CD4-positive, alpha-beta T cell treated with Interferon gamma for 1 hour (primary cell): Measurements from ENCODE around the gene PRR19.

Experiments
- DNase-seq: peaks from one replicate; pipeline ENCODE4 v3.0.0-alpha.2; 2020

The PRR19 gene

DNA sequence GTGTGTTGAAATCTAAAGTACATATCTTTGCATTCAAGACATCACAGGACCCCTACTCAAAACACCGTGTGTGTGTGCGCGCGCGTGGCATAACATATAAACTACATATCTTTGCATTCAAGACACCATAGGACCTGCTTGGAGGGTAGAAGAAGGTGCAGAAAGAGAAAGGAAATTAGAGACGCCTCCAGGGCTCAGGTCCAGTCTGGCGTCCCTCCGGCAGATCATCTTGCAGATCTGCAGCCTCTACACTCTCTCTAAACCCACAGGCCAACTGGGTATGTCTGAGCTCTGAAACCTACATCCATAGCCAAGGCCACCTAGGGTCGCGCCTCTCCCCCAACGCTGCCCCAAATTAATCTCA is 1.2 kb downstream of the PRR19 start:
- DNase-seq = no peak

DNA sequence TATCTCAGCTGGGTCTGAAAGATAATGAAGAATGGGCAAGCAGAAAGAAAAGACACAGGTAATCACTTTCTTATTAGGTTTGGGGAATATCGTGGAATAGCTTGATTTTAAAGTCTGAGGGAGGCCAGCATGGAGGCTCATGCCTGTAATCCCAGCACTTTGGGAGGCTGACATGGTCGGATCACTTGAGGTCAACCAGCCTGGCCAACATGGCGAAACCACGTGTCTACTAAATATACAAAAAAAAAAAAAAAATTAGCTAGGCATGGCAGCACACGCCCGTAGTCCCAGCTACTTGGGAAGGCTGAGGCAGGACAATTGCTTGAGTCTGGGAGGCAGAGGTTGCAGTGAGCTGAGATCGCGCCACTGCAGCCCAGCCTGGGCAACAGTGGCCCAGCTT is 1.9 kb downstream of the PRR19 start:
- no peak for DNase-seq

GRCh38 chr19:42306646-42307045 is 4.7 kb downstream of the PRR19 start:
- no peak for DNase-seq

DNA sequence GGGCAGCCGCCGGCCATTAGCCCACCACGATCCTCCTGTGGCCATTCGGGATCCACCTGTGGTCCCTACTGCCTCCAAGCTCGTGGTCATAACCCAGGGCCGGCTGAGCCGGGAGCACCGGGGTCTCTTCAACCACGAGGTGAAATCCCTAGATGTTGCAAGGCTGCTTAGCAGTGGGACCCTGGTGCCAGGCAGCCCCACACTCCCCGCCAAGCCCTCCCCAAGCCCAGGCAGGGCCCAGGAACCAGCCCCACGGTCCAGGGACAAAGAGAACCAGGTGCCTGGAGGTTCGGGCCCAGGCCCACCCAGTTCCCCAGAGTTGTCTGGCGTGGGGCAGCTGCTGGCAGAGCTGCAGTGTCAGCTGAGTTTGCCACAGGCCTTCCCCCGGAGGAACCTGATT is 7.8 kb downstream of the PRR19 start:
- no peak for DNase-seq

DNA sequence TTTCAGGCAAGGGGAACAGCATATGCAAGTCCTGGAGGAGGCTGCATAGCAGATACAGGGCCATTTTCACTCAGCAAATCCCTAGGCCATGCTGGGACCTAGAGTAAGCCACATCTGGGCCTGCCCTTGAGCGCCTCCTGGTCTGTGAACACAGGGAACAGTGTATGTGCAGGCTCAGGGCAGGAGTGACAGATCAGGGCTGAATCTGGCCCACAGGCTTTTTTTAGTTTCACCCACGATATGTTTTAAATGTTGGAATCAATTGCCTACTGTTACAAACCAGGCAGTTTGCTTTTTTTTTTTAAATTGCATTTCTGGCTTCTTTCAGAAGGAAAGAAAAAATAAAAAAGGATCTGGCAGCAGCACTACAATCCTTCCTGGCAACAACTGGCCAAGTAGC is 9.7 kb downstream of the PRR19 start:
- DNase-seq = no peak

- no peak for DNase-seq
Observed at GRCh38 chr19:42312370-42312769, 10.4 kb downstream of the PRR19 start.

DNA sequence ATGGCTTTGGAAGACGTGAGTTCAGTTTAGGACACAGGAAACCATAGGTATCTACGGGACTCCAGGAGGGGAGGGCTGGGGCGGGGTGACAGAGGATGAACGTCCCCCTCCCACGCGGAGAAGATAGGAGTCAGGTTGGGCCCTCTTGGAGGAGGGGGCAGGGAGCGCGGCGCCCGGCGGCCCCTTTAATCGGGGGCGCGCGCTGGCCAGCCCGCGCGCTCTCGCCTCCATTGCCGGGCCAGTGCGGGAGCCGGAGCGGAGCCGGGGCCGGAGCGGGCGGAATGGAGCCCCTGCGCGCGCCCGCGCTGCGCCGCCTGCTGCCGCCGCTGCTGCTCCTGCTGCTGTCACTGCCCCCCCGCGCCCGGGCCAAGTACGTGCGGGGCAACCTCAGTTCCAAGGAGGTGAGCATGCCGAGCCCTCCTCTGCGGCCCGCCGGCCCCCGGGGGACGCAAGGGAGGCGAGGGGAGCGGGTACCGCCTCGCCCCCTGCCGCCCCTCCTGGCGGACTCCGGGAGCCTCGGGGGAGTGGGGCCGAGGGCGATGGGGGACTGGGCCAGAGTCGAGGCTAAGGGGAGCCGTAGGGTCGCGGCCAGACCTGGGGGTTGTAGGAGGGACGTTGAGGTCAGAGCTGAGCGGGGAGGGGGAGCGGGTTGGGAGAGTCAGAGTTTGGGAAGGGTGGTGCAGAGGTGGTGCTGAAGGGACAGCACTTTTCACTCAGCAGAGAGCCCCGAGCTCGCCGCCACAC is 11.3 kb downstream of the PRR19 start, which contains the start of gene TMEM145:
TMEM145 (plus strand) TSS at position 214 of the 744 bp plus-strand sequence; CDS start at position 282, 68 bp downstream.
- peak; percentile 21 for DNase-seq

DNA sequence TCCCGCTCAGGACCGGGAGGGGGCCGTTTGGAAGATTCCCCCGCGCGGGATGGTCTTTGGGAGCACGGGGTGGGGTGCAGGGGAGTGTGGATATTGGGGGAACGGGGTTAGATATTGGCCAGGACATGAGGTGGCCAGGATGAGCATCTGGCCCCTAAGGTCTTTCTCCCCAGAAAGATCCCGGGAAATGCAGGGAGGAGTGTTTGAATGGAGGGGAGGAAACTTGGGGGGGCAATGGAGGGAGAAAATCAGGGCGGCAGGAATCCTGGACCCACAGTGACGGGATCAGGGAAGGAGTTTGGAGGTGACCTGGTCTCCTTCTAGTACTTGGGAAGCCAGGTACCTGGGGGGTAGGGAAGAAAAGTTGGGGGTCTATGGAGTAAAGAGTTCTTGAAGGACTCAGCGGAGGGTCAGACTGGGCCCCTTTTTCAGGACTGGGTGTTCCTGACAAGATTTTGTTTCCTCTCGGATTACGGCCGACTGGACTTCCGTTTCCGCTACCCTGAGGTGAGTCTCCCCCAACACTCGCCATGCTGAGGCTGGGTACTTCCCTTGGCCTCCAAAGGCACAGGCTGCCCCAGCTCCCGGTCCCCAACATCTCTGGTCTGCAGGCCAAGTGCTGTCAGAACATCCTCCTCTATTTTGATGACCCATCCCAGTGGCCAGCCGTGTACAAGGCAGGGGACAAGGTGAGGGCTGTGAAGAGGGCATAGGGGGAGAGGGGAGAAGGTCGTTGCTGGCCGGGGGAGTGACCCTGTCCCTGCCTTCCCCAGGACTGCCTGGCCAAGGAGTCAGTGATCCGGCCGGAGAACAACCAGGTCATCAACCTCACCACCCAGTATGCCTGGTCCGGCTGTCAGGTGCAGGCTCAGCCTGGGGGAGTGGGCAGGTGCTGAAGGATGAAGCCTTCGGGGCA is 12.2 kb downstream of the PRR19 start:
- DNase-seq = no peak

DNA sequence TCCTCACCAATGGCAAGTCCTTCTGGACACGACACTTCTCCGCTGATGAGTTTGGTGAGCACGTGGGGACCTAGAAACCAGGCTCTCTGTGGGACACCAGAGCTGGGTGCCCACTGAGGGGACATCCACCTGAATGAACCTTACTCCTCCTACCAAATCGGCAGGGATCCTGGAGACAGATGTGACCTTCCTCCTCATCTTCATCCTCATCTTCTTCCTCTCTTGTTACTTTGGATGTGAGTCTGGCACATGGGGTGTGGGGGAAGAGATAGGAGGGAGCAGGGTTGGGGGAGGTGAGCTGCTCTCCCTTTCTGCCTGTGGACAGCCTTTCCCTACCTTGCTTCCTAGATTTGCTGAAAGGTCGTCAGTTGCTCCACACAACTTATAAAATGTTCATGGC is 13.1 kb downstream of the PRR19 start:
- DNase-seq = no peak

DNA sequence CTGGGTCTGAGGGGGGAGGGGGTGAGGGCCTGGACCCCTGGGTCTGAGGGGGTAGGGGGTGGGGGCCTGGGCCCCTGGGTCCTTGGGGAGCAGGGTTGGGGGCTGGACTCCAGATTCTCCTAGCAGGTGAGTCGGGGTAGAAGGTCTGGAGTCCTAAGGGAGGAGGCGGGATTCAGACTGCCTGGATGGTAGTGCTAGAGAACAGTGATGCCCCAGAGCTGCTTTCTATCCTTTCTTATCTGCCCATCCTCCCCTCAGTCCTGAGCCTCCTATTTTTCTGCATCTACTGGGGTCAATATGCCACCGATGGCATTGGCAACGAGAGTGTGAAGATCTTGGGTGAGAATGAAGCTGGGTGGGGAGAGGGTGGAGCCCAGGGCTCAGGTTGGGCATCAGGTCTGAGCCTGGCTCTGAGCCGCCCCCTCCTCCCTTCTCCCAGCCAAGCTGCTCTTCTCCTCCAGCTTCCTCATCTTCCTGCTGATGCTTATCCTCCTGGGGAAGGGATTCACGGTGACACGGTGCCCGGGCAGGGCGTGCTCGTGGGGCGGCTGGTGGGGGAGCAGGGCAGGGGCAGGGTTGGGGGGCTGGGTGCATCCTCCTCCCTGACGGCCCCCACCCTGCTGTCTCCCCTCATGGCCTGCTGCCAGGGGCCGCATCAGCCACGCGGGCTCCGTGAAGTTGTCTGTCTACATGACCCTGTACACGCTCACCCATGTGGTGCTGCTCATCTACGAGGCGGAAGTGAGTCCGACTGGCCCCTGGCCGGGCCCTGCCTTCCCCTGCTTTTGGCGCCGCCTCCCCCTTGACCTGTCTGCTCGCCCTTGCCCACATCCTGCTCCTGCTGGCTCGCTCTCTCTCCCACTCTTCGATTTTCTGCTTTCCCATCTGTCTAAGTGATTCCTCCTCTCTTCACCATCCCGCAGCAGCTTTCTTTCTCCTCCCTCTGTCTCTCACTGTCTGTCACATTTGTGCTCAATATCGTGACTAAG is 14.6 kb downstream of the PRR19 start:
- no peak for DNase-seq

GRCh38 chr19:42317535-42317934 is 15.6 kb downstream of the PRR19 start:
- no peak for DNase-seq

GRCh38 chr19:42322305-42322704 is 20.4 kb downstream of the PRR19 start:
- no peak for DNase-seq

DNA sequence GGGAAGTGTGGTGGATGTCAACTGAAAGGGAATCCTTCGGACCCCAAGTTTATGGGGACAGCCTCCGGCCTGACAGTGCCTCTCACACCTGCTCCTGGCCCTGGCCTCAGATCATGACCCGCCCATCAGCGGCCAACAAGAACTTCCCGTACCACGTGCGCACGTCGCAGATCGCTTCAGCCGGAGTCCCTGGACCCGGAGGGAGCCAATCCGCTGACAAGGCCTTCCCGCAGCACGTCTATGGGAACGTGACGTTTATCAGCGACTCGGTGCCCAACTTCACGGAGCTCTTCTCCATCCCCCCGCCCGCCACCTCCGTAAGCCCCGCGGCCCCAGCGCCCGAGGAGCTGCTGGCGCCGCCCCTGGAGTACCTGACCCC is 21.5 kb downstream of the PRR19 start:
- DNase-seq = no peak

DNA sequence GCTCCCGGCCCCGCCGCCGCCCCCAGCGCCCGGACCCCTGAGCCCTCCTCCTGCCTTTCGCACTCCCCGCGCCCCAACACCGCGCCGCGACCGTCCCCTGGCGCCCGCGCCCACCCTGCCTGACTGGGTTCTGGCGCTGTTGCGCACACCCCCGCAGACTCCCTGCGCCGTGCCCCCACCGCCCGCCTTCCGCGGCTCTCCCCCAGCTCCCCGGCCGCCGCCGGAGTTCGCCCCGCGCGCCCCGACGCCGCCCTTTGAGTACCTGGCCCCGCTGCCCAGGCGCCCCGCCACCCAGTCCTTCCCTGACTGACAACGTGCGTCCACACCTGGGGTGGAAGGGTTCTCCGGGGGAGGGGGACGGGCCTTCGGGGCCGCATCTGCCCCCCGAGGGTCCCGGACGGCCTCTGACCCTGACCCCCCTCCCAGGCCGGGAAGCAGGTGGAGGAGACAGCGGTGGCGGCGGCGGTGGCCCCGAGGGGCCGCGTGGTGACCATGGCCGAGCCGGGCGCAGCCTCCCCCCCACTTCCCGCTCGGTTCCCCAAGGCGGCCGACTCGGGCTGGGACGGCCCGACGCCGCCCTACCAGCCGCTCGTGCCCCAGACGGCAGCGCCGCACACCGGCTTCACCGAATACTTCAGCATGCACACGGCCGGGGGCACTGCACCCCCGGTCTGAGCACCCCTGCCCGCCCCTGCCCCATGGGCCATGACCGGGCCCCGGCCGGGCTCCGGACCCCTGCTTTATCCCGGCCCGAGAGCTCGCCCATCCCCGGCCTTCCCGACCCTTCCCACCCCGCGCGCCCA is 22.1 kb downstream of the PRR19 start:
- peak; percentile 20 for DNase-seq

DNA sequence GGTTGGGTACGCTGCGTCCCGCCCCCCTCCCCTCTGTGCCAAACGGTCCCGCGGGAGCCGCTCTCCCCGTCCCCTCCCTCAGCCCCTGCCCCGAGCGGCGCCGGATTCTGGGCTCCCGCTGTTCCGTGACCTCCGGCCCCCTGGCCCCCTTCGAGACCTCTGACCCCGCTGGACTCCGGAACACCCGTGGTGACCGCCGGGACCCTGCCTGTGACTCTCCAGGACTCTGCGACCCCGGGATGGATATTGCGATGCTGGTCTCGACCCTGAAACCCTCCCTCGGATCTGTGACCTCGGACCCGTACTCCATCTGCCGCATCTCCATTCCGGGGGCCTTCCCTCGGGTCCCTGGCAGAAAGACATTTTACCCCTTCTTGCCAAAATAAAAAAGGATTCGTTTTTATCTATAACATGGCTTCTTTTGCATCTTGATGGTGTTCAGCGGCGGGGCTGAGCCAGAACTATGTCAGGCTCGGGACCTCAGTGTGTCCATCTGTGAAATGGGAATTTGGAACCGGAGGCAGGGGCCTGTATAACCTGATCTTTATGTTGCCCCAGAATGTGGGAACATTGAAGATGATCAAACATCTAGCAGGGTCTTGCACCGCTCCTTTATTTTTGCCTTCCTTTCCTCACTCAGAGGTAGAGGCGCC is 22.8 kb downstream of the PRR19 start:
- no peak for DNase-seq

DNA sequence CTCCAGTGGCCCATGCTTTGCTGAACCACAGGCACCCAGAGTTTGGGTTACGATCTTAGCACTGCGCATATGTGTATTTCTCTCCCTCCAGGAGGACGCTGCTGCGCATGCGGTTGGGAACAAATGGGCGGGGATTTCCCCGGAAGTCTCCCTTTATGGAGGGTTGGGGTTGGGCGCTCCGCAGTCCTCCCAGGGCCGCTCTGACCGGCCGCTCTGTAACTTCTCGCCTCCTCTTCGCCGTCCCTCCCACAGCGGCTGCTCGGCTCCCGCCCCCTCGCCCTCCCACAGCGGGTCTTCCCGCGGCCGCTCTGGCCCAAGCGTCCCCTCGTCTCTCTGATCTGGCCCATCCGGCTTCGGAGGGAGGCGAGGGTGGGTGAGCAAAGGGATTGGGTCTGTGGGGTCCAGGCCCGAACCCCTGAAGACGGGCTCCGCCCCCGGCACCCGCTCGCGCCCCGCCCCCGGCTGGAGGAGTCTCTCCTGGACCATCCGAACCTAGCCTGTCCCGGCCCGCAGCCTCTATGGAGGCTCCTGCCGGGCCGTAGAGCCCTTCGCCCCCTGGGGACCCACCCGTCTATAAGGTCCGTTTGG is 23.5 kb downstream of the PRR19 start, which contains the start of gene MEGF8:
MEGF8 (plus strand) TSS at position 328 of the 588 bp plus-strand sequence. CDS start 609 bp downstream, outside the sequence.
- peak; percentile 98 for DNase-seq

DNA sequence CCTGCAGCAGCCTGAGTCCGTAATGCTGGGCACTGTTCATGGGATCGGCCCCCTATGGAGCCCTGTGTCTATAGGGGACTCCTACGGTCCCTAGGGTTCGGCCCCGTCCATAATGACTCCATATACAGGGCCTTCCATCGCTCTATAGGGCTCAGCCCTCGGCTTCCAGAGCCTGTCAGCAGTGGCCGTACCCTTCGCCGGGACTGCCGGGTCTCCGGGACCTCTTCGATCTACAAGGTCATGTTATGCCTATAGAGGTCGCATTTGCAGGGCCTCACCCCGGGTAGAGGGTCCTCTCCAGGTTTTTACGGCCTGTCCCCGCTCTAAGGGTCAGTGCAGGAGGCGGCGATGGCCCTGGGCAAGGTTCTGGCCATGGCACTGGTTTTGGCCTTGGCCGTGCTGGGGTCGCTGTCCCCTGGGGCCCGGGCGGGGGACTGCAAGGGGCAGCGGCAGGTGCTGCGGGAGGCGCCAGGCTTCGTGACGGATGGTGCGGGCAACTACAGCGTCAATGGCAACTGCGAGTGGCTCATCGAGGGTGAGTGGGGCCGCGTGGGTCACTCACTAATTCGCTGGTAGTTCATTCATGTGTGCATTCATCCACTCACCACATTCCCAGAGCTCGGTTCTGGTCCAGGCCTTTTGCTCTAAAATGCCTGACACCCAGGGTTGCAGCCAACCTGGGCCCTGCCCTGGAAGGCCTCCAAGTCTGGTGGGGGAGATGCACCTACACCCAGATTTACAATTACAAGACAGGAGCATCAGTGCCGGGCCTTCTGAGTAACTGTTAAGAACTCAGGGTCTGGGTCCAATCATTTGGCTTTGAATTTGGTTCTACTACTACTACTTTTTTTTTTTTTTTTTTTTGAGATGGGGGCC is 24.2 kb downstream of the PRR19 start:
- peak; percentile 8 for DNase-seq

- DNase-seq = no peak
Observed at GRCh38 chr19:42326969-42327368, 25.0 kb downstream of the PRR19 start.

- DNase-seq = no peak
Observed at GRCh38 chr19:42327381-42327780, 25.4 kb downstream of the PRR19 start.

GRCh38 chr19:42328106-42328505 is 26.2 kb downstream of the PRR19 start:
- DNase-seq = no peak
